ENCODE measurements around the gene HNRNPA1L2. TPM values are rescaled to one million over a fixed set of nuclear protein-coding genes. Genes with fewer than 3 reads are reported as not detected.

Gene HNRNPA1L2
- total and polyA plus RNA-seq, 9 of the 15 experiments (the other 6 are each of a cell fraction or from before 2014, with no cell fraction given): 3.7 to 10.8 (median 6.8) TPM

GRCh38 chr13:52652980-52653303 is 10.7 kb downstream of the HNRNPA1L2 start (continued):
- TF ChIP-seq RFX5 (IDR thresholded peaks at IDR 0.05; ENCODE audit: low read depth, low read length) (no peak), ARID4B (CRISPR knock-in tag; IDR thresholded peaks at IDR 0.05) (no peak), ATF7 (IDR thresholded peaks at IDR 0.05) (0 out of 2 replicates have a peak, but pooled peaks have one; percentile 2)

- POLR2A ChIA-PET: no interaction called here
- no peak for ATAC-seq
- Histone ChIP-seq H3K27ac (ENCODE audit: extremely low read depth, low read depth, low read length) (no peak overlapping the region), H3K9ac (ENCODE audit: insufficient read depth in 1 of 2, low read depth in 2 of 2, low read length in 2 of 2) (no peak overlapping the region), H4K20me1 (replicated peaks; ENCODE audit: control insufficient read depth, insufficient read depth, low read length) (no peaks in the 10 kb centered on the region), H3K9me1 (ENCODE audit: control insufficient read depth, insufficient read depth, low read length) (no peaks in the 10 kb centered on the region), H3K36me3 (ENCODE audit: control insufficient read depth, insufficient read depth, low read length) (peaks cover 73% of the 10 kb centered on the region; the same call in 2 of the 3 replicates), H3K79me2 (ENCODE audit: control insufficient read depth, insufficient read depth, low read length) (peaks cover 29% of the 10 kb centered on the region), H3K4me3 (no peak overlapping the region), H3K4me1 (replicated peaks in 1 of 2; ENCODE audit: control insufficient read depth in 2 of 2, insufficient read depth in 2 of 2, low read length in 2 of 2) (peaks cover 0 to 5% of the 10 kb centered on the region in 2 experiments; a peak in 1 of 5 replicates), H2AFZ (ENCODE audit: low read depth, low read length) (no peak overlapping the region), H3K4me2 (ENCODE audit: insufficient read depth, low read length) (no peak overlapping the region), H3K27me3 (ENCODE audit: control insufficient read depth in 2 of 2, insufficient read depth in 2 of 2, low read length in 2 of 2) (no peaks in the 10 kb centered on the region), H3K9me3 (replicated peaks; ENCODE audit: control insufficient read depth, insufficient read depth, low read depth, low read length) (no peaks in the 10 kb centered on the region)
- in situ Hi-C loops (cut with MboI) (no loop called here), intact Hi-C loops (cut with micrococcal nuclease) (loop anchor here (10.0 kb wide), 1 partner anchor 205 kb away; the partner anchor contains the start of genes CKAP2 and VPS36)
- no TSS peak for BruUV-seq (replicated peaks)
- CTCF ChIA-PET (ENCODE audit: low intra/inter-chr PET ratio): no interaction called here
- no peak for DNase-seq (ENCODE audit: extremely low read depth in 1 of 4, low spot score in 3 of 4)
- no peak for FAIRE-seq
- WGBS (ENCODE audit: insufficient coverage, low coverage, missing lambda C conversion rate): 92% methylated on average over 2 of the region's 2 CpGs
- TF ChIP-seq ZKSCAN8 (CRISPR knock-in tag; IDR thresholded peaks at IDR 0.05) (no peak), TCF15 (CRISPR knock-in tag; IDR thresholded peaks at IDR 0.05) (no peak), ZBTB11 (CRISPR knock-in tag; IDR thresholded peaks at IDR 0.05) (no peak), ARID2 (IDR thresholded peaks at IDR 0.05) (no peak), GTF2E2 (tag; IDR thresholded peaks at IDR 0.05) (no peak), MEIS2 (IDR thresholded peaks at IDR 0.05; ENCODE audit: partially characterized antibody) (no peak), GABPB2 (CRISPR knock-in tag; conservative IDR thresholded peaks at IDR 0.05) (no peak), NR2C1 (IDR thresholded peaks at IDR 0.05) (no peak), NR2C1 (tag; IDR thresholded peaks at IDR 0.05) (no peak)
Observed at GRCh38 chr13:52659340-52659739, 17.1 kb downstream of the HNRNPA1L2 start.
